Liver (tissue), 3 donors: ENCODE measurements around the gene CFAP57.

Experiments used
- CTCF ChIP-seq: fragments of 150-350 bp; IDR thresholded peaks from 2 replicates; pipeline ENCODE4 v1.5.1; 2017; ENCODE audit warnings: improper control_type of control experiment, low read depth, low read length; ENCODE audit not compliant: missing input control
- GABPA ChIP-seq, 2 donors: IDR thresholded peaks in 1 of 2; conservative IDR thresholded peaks in 1 of 2; 2 replicates each; pipeline ENCODE4 v1.6.1; 2016; ENCODE audit warnings: antibody characterized with exemption in 2 of 2, mild to moderate bottlenecking in 1 of 2, moderate library complexity in 1 of 2
- MAX ChIP-seq: IDR thresholded peaks from 2 replicates; pipeline ENCODE4 v1.6.1; 2016; ENCODE audit warnings: antibody characterized with exemption
- RAD21 ChIP-seq, 2 donors: IDR thresholded peaks; 2 replicates each; pipeline ENCODE4 v1.6.1; 2016; ENCODE audit warnings: antibody characterized with exemption in 2 of 2, mild to moderate bottlenecking in 2 of 2
- SP1 ChIP-seq: IDR thresholded peaks from 2 replicates; pipeline ENCODE4 v1.6.1; 2018; ENCODE audit warnings: antibody characterized with exemption, mild to moderate bottlenecking
- ZBTB33 ChIP-seq: IDR thresholded peaks from 2 replicates; pipeline ENCODE4 v1.6.1; 2016; ENCODE audit warnings: antibody characterized with exemption
- donor health status: healthy.
- donor health status: healthy.

- TF ChIP-seq CTCF (no peak), ZBTB33 (no peak), SP1 (no peak), GABPA (IDR thresholded peaks at IDR 0.05 in 1 of 2, conservative IDR thresholded peaks at IDR 0.05 in 1 of 2) (no peak), MAX (no peak), RAD21 (IDR thresholded peaks at IDR 0.05) (no peak)
Observed at GRCh38 chr1:43284065-43284464, 111.9 kb downstream of the CFAP57 start.
